GM23338 (cell line): ENCODE data around the gene RNF213. TPM values are rescaled to one million over a fixed set of nuclear protein-coding genes. Genes with fewer than 3 reads are reported as not detected.

Experiments
- ATAC-seq: fragments of 200-7000 bp; cut with Tn5 transposase; 3 replicates; pipeline ENCODE4 v1.9.1; 2020
- DNase-seq: peaks from one replicate; pipeline ENCODE4 v3.0.0-alpha.2; 2015; ENCODE audit warnings: low spot score
- H2AFZ ChIP-seq: fragments of 200-600 bp; sonication (generic); 2 replicates; pipeline ENCODE4 v1.8.0; 2016; ENCODE audit warnings: antibody characterized with exemption, mild to moderate bottlenecking, moderate library complexity
- H3F3A ChIP-seq: fragments of 200-600 bp; sonication (generic); replicated peaks from 2 replicates; pipeline ENCODE4 v1.8.0; 2017; ENCODE audit warnings: antibody characterized with exemption, mixed run types, low read depth
- H3K27ac ChIP-seq: fragments of 200-600 bp; sonication (generic); 2 replicates; pipeline ENCODE4 v1.6.1; 2016; ENCODE audit warnings: low read depth
- H3K27me3 ChIP-seq: fragments of 200-600 bp; sonication (generic); 2 replicates; pipeline ENCODE4 v1.8.0; 2016; ENCODE audit warnings: mild to moderate bottlenecking, mixed run types, moderate library complexity; ENCODE audit not compliant: insufficient read depth
- H3K36me3 ChIP-seq: fragments of 200-600 bp; sonication (generic); 2 replicates; pipeline ENCODE4 v1.8.0; 2016; ENCODE audit warnings: mild to moderate bottlenecking; ENCODE audit not compliant: insufficient read depth
- H3K4me1 ChIP-seq: fragments of 200-600 bp; sonication (generic); 2 replicates; pipeline ENCODE4 v1.8.0; 2016; ENCODE audit warnings: mild to moderate bottlenecking, moderate library complexity; ENCODE audit not compliant: insufficient read depth
- H3K4me2 ChIP-seq: fragments of 200-600 bp; sonication (generic); 2 replicates; pipeline ENCODE4 v1.7.1; 2017; ENCODE audit warnings: mixed run types
- H3K4me3 ChIP-seq: fragments of 200-600 bp; sonication (generic); 2 replicates; pipeline ENCODE4 v1.6.1; 2016; ENCODE audit warnings: mixed run types
- H3K79me2 ChIP-seq: fragments of 200-600 bp; sonication (generic); replicated peaks from 2 replicates; pipeline ENCODE4 v1.8.0; 2017; ENCODE audit warnings: mild to moderate bottlenecking; ENCODE audit not compliant: insufficient read depth
- H3K9me2 ChIP-seq: fragments of 200-600 bp; sonication (generic); 2 replicates; pipeline ENCODE4 v1.8.0; 2017; ENCODE audit not compliant: insufficient read depth
- H4K20me1 ChIP-seq: fragments of 200-600 bp; sonication (generic); replicated peaks from 2 replicates; pipeline ENCODE4 v1.8.0; 2017; ENCODE audit warnings: mild to moderate bottlenecking; ENCODE audit not compliant: insufficient read depth
- H3K27ac Mint-ChIP-seq: 2 replicates; pipeline ENCODE4 v1.8.0; 2020; ENCODE audit warnings: inconsistent platforms, mild to moderate bottlenecking, moderate library complexity, mixed read lengths
- H3K27me3 Mint-ChIP-seq: 3 replicates; pipeline ENCODE4 v1.8.0; 2022; ENCODE audit warnings: low read depth, mild to moderate bottlenecking, moderate library complexity, mixed read lengths, inconsistent platforms; ENCODE audit not compliant: insufficient read depth, poor library complexity
- H3K36me3 Mint-ChIP-seq: 3 replicates; pipeline ENCODE4 v1.8.0; 2021; ENCODE audit warnings: low read depth, mild to moderate bottlenecking, inconsistent platforms, moderate library complexity, mixed read lengths
- H3K4me1 Mint-ChIP-seq: 3 replicates; pipeline ENCODE4 v1.8.0; 2020; ENCODE audit warnings: mild to moderate bottlenecking, inconsistent platforms, mixed read lengths
- H3K4me3 Mint-ChIP-seq: 3 replicates; pipeline ENCODE4 v1.8.0; 2021; ENCODE audit warnings: moderate library complexity, mild to moderate bottlenecking, inconsistent platforms, mixed read lengths
- H3K9me3 Mint-ChIP-seq: 3 replicates; pipeline ENCODE4 v1.8.0; 2020; ENCODE audit warnings: moderate library complexity, mild to moderate bottlenecking, inconsistent platforms, mixed read lengths
- CTCF ChIP-seq, 2 experiments: fragments of 200-600 bp in 1 of 2; sonication (generic) in 1 of 2; conservative IDR thresholded peaks; 2 replicates each; pipeline versions ENCODE4 v1.5.1 to v1.6.1; 2016 to 2017; ENCODE audit warnings: antibody characterized with exemption in 2 of 2, low read depth in 2 of 2, mild to moderate bottlenecking in 2 of 2, moderate library complexity in 1 of 2
- ETS1 ChIP-seq: IDR thresholded peaks from 2 replicates; pipeline ENCODE4 v1.6.1; 2016; ENCODE audit warnings: antibody characterized with exemption
- EZH2phosphoT487 ChIP-seq: fragments of 200-600 bp; sonication (generic); IDR thresholded peaks from one replicate; pipeline ENCODE4 v1.8.1; 2018; ENCODE audit warnings: antibody characterized with exemption; ENCODE audit not compliant: unreplicated experiment
- JUNB ChIP-seq: IDR thresholded peaks from one replicate; pipeline ENCODE4 v1.6.1; 2016; ENCODE audit warnings: antibody characterized with exemption; ENCODE audit not compliant: unreplicated experiment
- NANOG ChIP-seq: IDR thresholded peaks from 2 replicates; pipeline ENCODE4 v1.6.1; 2016; ENCODE audit warnings: antibody characterized with exemption, borderline replicate concordance
- POLR2AphosphoS5 ChIP-seq: IDR thresholded peaks from 2 replicates; pipeline ENCODE4 v1.6.1; 2016; ENCODE audit warnings: antibody characterized with exemption, low read depth
- REST ChIP-seq: IDR thresholded peaks from one replicate; pipeline ENCODE4 v1.6.1; 2018; ENCODE audit warnings: antibody characterized with exemption; ENCODE audit not compliant: unreplicated experiment
- STAT1 ChIP-seq: IDR thresholded peaks from one replicate; pipeline ENCODE4 v1.6.1; 2016; ENCODE audit warnings: antibody characterized with exemption; ENCODE audit not compliant: unreplicated experiment
- ZNF114 ChIP-seq: fragments of 250-450 bp; sonication (Bioruptor Pico); IDR thresholded peaks from 2 replicates; pipeline ENCODE4 v1.5.0; 2020; ENCODE audit warnings: mild to moderate bottlenecking, moderate library complexity
- polyA plus RNA-seq: library from polyadenylated mRNA; unstranded; fragments of >200 nt; fragmentation: Nextera tagmentation; extraction: Ambion mirVana; gene quantifications from 2 replicates; pipeline ENCODE4 v1.2.1, GENCODE V29; 2016
- total RNA-seq: library from RNA; depleted of rRNA; stranded (reverse); fragments of >200 nt; shearing (Covaris generic); gene quantifications from 2 replicates; pipeline ENCODE4 v1.2.3, GENCODE V29; 2014

RNF213 gene
- total and polyA plus RNA-seq, 2 experiments from 2014 or later: 21.2 to 67.2 TPM

GRCh38 chr17:80425835-80426426 is 165.3 kb downstream of the RNF213 start (continued):
- TF ChIP-seq REST (no peak), JUNB (no peak), ETS1 (no peak), EZH2phosphoT487 (no peak), STAT1 (no peak), POLR2AphosphoS5 (no peak), ZNF114 (no peak)

DNA sequence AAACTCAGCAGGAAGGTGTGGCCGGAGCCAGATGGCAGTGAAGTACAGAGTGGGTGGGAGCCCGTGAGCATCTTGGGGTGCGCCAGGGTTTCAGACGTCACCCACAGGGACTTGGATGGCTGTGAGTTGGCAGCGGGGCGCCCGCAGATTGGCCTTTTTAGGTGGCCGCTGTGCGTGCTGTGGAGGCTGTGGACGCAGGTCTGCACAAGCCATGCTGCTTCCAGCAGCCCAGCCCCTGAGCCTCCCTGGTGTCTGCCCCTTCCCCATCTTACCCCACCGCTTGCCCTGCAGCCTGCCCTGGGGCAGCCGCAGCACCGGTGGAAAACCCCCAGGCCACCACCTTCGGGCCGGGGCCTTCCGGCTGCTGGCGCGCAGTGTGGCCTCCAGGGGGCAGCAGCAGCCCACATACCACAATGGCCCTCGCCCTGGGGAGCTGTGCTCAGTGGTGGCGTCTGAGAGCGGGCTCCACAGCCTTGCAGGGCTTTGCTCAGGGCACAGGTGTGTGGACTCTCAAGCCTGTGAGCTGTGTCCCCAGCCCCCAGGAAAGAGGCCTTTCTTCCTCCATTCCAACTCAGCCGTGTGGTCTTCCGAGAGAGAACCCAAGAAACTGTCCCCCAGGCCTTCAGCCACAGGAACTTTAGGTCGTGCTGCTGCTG is 166.1 kb downstream of the RNF213 start:
- Histone ChIP-seq H3K27ac (no peak overlapping the region), H3K27me3 (no peaks in the 10 kb centered on the region), H2AFZ (peak overlapping the region; percentile 81; the same call in 1 of the 2 replicates), H3K9me2 (no peaks in the 10 kb centered on the region), H3K4me2 (no peak overlapping the region), H3K79me2 (no peaks in the 10 kb centered on the region), H3F3A (no peaks in the 10 kb centered on the region), H3K4me1 (no peaks in the 10 kb centered on the region), H3K4me3 (no peak overlapping the region), H3K36me3 (no peaks in the 10 kb centered on the region), H4K20me1 (no peaks in the 10 kb centered on the region)
- peak; percentile 93 for ATAC-seq
- H3K4me1 Mint-ChIP-seq: peaks cover 4% of the 10 kb centered on the region; the same call in 2 of the 3 replicates
- no peak overlapping the region for H3K4me3 Mint-ChIP-seq
- peak; percentile 90 for DNase-seq
- no peak overlapping the region for H3K27ac Mint-ChIP-seq
- H3K36me3 Mint-ChIP-seq: no peaks in the 10 kb centered on the region; the same call in 2 of the 3 replicates
- H3K27me3 Mint-ChIP-seq: peaks cover 13% of the 10 kb centered on the region
- H3K9me3 Mint-ChIP-seq: no peaks in the 10 kb centered on the region
- TF ChIP-seq NANOG (no peak), CTCF (conservative IDR thresholded peaks at IDR 0.05; ENCODE audit: low read depth in 2 of 2) (peak; percentile 85 to 99)
